ENCODE measurements around the gene DSTN.
A peak's percentile ranks its signal among the peaks of the same experiment; 100 is the strongest.

DSTN gene

GRCh38 chr20:17569616-17570346 lies at the start of gene DSTN:
DSTN (plus strand) TSS chr20:17570075; CDS start chr20:17570209, 134 bp downstream.
- DNase-seq = peak; percentile 95

- no peak for DNase-seq
These were observed 49.3 kb upstream of the DSTN start for GRCh38 chr20:17520583-17520982.

- no peak for DNase-seq
These were observed 47.3 kb upstream of the DSTN start for GRCh38 chr20:17522528-17522927.

- no peak for DNase-seq
These were observed 46.5 kb upstream of the DSTN start for GRCh38 chr20:17523326-17523725.

GRCh38 chr20:17524560-17524959 lies 45.3 kb upstream of the DSTN start:
- no peak for DNase-seq

GRCh38 chr20:17525132-17525531 lies 44.7 kb upstream of the DSTN start:
- no peak for DNase-seq

GRCh38 chr20:17525650-17526049 lies 44.2 kb upstream of the DSTN start:
- peak; percentile 19 for DNase-seq

- DNase-seq = no peak
These were observed 40.3 kb upstream of the DSTN start for GRCh38 chr20:17529586-17529985.

- no peak for DNase-seq
These were observed 39.7 kb upstream of the DSTN start for GRCh38 chr20:17530153-17530552.

- peak; percentile 64 for DNase-seq
These were observed 38.9 kb upstream of the DSTN start, which contains the start of gene BFSP1 for GRCh38 chr20:17530716-17531664. BFSP1 (minus strand) TSS chr20:17531379; CDS start chr20:17531329, 50 bp downstream.

GRCh38 chr20:17531665-17532025 lies 38.2 kb upstream of the DSTN start:
- DNase-seq = no peak

GRCh38 chr20:17533396-17533795 lies 36.5 kb upstream of the DSTN start:
- DNase-seq = peak; percentile 22

- no peak for DNase-seq
These were observed 35.8 kb upstream of the DSTN start for GRCh38 chr20:17534077-17534476.

GRCh38 chr20:17536944-17537444 lies 32.9 kb upstream of the DSTN start:
- peak; percentile 74 for DNase-seq

- DNase-seq = no peak
These were observed 31.9 kb upstream of the DSTN start for GRCh38 chr20:17537959-17538358.

GRCh38 chr20:17538517-17539170 lies 31.2 kb upstream of the DSTN start:
- no peak for DNase-seq

GRCh38 chr20:17541596-17541995 lies 28.3 kb upstream of the DSTN start:
- no peak for DNase-seq

- DNase-seq = no peak
These were observed 27.9 kb upstream of the DSTN start for GRCh38 chr20:17541996-17542395.

GRCh38 chr20:17542481-17542880 lies 27.4 kb upstream of the DSTN start:
- no peak for DNase-seq

- no peak for DNase-seq
These were observed 26.9 kb upstream of the DSTN start for GRCh38 chr20:17542993-17543412.

GRCh38 chr20:17543531-17544131 lies 26.2 kb upstream of the DSTN start:
- DNase-seq = no peak

- DNase-seq = no peak
These were observed 24.7 kb upstream of the DSTN start for GRCh38 chr20:17545127-17545526.

GRCh38 chr20:17549131-17549530 lies 20.7 kb upstream of the DSTN start:
- DNase-seq = no peak

Measured in NCI-H1105 (cell line).